EH (cell line): ENCODE data around the gene SPC24.
A peak's percentile ranks its signal among the peaks of the same experiment; 100 is the strongest.
"Not testable (repeated sequence)": the region's sequence is repeated elsewhere in the genome, so short reads cannot be mapped to it uniquely, and the experiment has no call there.

Experiments
- DNase-seq: peaks from one replicate; pipeline ENCODE4 v3.0.0-alpha.2; 2015; ENCODE audit warnings: low read depth

The SPC24 gene

DNA sequence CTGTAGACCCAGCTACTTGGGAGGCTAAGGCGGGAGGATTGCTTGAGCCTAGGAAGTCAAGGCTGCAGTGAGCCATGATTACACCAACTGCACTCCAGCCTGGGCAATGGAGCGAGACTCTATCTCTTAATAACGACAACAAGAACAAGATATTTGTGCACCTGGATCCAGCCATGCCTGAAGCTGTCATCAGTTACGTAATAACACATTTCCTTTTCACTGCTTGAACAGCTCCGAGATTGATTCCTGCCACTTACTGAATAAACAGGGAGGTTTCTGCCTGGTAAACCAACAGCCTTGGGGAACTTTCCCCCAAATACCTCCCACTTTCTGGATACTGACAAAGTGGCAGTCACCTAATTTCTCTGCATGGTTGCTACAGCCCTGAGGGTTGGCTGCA is 36.4 kb upstream of the SPC24 start:
- no peak for DNase-seq

DNA sequence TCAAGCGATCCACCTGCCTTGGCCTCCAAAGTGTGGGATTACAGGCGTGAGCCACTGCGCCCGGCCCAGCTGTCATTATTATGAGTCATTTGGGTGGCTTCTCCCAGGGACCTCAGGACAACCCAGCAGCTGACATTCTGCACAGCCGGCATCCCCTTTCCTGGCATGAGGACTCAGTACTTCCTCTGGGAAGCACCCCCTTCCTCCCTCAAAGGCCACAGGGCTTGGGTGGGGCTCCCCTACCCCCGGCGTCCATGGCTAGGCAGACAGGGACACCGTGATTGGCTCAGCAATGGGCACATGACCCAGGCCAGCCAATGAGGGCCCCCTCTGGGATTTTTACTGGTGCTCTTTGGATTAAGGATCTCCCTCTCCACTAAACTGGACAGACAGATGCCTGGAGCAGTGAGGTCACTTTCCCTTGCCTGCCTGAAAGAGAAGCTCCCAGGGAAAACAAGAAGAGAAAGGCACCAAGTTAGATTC is 35.7 kb upstream of the SPC24 start:
- peak; percentile 96 for DNase-seq

- DNase-seq = no peak
These were observed 34.9 kb upstream of the SPC24 start for GRCh38 chr19:11190501-11190900.

DNA sequence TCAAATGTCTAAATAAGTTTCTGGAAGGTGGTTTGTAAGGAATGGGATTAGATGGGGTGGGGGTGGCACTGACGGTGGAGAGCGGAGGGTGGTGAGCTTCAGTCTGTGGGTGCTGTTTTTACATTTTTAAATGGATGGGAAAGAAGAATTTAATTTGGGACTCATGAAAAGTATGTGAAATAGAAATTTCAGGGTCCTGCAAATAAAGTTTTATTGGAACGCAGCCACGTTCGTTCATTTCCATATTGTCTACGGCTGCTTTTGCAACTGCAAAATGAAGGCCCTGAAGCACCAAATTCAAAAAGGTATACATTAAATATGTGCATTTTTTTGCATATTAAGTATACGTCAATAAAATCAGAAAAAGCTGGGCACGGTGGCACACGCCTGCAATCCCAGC is 31.9 kb upstream of the SPC24 start:
- no peak for DNase-seq

DNA sequence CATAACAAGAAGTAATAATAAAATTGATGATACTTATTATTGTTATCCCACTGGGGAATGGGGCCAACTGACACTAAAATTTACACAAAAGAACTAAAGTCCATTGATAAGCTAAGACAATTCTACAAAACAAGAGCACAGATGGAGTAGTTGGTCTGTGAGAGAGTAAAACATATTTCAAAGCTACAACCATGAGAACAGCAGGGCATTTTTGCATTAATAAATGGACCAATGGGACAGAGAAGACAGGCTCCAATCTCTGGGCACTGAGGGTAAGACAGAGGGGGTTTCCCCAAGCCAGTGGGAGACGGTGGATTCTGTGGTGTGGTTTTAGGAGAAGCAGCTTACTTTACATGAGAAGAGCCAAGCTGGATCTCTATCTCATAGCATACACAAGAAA is 27.4 kb upstream of the SPC24 start:
- DNase-seq = no peak

GRCh38 chr19:11181488-11181887 is 25.9 kb upstream of the SPC24 start:
- DNase-seq = no peak

DNA sequence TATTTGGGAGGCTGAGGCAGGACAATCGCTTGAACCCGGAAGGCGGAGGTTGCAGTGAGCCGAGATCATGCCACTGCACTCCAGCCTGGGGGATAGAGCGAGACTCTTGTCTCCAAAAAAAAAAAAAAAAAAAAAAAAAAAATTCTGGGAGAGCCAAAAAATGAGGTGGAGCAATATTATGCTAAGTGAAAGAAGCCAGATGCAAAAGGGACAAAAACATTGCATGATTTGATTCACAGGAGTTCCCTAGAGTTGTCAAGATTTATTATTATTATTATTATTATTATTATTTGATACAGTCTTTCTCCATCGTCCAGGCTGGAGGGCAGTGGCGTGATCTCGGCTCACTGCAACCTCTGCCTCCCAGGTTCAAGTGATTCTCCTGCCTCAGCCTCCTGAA is 25.4 kb upstream of the SPC24 start:
- not testable (repeated sequence) for DNase-seq

GRCh38 chr19:11180346-11180745 is 24.8 kb upstream of the SPC24 start:
- DNase-seq = peak; percentile 45

DNA sequence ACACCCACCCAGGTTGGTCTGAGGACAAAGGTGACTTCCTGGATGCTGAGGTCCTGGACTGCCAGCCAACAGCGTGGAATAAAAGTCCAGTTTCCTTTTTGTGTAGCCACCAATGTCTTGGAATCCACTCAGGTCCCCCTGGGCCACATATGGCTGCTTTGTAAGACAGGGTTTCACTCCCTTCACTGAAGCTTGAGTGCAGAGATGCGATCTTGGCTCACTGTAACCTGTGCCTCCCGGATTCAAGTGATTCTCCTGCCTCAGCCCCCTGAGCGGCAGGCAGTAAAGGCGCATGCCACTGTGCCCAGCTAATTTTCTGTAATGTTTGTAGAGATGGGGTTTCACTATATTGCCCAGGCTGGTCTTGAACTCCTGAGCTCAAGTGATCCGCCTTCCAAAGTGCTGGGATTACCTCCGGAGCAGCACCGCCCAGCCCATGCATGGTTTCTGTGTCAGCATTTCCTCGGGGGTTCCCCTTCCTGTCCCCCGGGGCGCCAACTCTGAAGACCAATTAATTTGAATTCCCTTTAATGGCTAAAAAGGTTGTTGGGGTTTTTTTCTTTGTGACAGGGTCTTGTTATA is 24.2 kb upstream of the SPC24 start:
- no peak for DNase-seq

DNA sequence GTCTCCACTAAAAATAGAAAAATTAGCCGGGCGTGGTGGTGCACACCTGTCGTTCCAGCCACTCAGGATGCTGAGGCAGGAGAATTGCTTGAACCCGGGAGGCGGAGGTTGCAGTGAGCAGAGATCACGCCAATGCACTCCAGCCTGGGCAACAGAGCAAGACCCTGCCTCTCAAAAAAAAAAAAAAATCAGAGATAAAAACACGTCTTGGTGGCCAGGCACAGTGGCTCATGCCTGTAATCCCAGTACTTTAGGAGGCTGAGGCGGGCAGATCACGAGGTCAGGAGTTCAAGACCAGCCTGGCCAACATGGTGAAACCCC is 23.5 kb upstream of the SPC24 start:
- not testable (repeated sequence) for DNase-seq

DNA sequence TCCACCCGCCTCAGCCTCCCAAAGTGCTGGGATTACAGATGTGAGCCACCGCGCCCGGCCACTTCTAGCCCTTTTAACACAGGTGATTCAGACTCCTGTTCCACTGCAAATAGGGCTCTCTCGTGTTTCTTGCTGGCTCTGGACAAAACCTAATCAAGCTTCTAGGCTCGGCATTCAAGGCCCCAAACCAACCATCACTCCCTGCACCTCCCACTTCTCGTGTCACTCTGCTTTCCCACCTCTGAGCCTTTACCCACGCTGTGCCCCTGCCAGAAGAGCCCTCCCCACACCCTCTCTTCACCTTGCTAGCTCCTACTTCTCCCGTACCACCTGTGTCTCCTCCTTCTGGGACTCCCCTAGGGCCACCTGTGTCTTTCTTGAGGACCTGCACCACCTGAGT is 22.0 kb upstream of the SPC24 start:
- no peak for DNase-seq

DNA sequence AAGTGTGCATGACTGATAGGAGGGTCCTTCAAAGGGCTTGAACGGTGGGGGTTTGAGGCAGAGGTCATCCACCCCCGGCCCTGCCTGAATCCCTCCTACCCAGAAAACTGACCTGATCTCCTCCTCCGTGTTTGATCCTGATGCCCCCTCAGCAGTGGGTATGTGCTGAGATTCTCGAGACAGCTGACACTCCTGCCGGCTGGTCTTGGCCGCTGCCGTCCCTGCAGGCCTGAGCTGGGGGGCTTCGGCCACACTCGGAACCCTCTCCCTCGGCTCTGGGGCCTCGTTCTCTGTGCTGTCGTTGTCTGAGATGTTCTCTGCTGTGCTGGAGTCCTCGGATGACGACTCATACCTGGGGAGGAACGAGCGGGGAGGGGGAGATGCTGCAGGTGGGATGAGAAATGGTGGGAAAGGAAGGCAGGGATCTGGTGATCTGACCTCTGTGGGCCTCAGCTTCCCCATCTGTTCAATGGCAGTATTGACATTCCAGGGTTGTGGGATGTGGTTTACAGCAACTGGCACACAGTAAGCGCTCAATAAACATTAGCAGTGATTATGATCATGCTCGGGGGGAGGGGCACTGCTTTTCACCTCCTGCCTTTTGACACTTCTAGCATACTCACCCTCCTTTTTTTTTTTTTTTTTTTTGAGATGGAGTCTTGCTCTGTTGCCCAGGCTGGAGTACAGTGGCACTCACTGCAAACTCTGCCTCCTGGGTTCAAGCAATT is 21.0 kb upstream of the SPC24 start:
- peak; percentile 20 for DNase-seq

DNA sequence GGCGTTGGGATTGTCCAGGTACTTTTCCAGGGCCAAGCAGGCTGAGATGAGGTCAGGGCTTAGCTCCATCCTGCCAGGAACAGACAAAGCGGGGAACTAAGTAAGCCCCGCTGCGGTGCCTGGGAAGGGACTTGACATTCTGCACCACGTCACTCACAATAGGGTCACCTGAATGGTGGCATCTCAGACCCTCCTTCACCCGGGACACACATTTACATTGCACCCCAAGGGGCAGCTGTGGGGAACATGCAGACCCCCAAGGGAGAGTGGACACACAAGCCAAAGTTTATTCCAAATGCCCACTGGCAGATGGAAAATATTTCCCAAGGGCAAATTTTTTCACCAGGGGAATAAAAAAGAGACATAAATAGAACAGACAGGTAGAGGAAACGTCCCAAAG is 20.3 kb upstream of the SPC24 start:
- no peak for DNase-seq

- DNase-seq = no peak
These were observed 18.8 kb upstream of the SPC24 start for GRCh38 chr19:11174336-11174735.

GRCh38 chr19:11173516-11174155 is 18.1 kb upstream of the SPC24 start:
- no peak for DNase-seq

GRCh38 chr19:11172576-11172975 is 17.0 kb upstream of the SPC24 start:
- no peak for DNase-seq

DNA sequence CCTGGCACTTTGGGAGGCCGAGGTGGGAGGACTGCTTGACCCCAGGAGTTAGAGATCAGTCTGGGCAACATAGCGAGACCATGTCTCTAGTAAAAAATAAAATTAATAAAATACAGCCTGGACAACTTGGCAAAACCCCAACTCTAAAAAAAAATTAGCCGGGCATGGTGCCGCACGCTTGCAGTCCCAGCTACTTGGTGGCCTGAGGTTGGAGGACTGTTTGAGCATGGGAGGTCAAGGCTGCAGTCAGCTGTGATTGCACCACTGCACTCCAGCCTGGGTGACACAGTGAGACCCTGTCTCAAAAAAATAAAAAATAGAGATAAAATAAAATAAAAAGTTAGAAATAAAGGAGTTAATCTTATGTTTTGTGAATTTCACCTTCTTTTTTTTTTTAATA is 15.6 kb upstream of the SPC24 start:
- DNase-seq = no peak

- DNase-seq = peak; percentile 10
These were observed 14.5 kb upstream of the SPC24 start for GRCh38 chr19:11169896-11170678.

DNA sequence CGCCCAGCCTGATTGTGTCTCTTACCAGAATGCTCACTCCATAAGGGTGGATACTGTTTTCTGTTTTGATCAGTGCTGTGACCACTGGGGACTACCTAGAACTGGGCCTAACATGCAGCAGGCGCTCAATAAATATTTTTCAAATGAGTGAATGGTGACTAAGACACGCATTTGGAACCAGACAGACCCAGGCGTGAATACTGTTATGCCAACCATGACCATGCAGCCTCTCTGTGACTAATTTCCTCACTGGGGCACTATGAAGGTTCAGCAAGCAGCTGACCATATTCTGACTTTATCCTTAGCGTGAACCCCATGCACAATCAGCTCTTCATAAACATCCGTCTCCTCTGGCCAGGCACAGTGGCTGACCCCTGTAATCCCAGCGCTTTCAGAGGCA is 13.0 kb upstream of the SPC24 start:
- peak; percentile 99 for DNase-seq

DNA sequence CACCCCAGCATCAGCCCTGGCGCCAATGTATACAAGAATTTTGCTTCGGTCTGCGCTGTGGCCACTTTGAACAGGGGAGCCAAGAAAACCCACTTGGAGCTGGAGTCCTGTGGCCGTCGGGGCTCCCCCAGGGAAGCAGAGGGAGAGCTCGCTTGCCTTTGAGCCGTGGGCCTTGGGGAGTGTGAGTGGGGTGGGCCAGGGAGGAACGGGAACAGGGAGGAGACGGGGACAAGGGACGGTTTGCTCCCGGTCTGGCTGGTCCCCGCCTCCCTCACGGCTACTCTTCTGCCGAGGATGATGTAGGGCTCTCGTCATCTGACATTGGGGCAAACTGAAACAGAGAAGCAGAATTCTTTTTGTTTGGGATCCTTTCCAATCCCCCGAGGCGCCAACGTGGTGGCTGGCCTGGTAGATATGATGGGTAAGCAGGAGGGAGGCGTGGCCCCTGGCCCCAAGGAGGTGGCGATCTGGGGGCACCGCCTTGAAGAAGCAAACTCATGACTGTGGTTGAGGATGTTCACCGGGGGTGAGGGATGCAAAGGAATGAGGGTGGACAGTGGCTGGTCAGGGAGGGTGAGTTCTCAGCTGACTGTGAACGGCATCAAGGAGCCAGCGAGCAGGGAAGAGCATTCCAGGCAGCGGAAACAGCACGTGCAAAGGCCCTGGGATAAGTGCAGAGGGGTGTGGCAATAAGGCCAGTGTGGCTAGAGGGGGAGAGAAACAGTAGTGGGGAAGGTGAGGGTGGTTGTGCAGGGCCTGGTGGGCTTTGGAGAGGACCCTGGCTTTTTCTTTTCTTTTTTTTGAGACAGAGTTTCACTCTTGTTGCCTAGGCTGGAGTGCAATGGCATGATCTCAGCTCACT is 10.9 kb upstream of the SPC24 start:
- DNase-seq = peak; percentile 99

- DNase-seq = peak; percentile 74
These were observed 10.0 kb upstream of the SPC24 start for GRCh38 chr19:11165486-11166030.
